Uterus (tissue), 4 donors: ENCODE results near the gene DPP10. TPM values are rescaled to one million over a fixed set of nuclear protein-coding genes. Genes with fewer than 3 reads are reported as not detected.

Experiments
- DNase-seq, 2 donors: peaks; one replicate each; pipeline ENCODE4 v3.0.0-alpha.2; 2019 to 2020
- H3K27ac ChIP-seq, 2 donors: fragments of 200-600 bp; sonication (generic); 1 replicate in 1 of 2; 2 replicates in 1 of 2; pipeline ENCODE4 v1.5.1; 2016 to 2018
- H3K27me3 ChIP-seq, 2 donors: fragments of 200-600 bp; sonication (generic); one replicate each; pipeline ENCODE4 v1.5.1; 2018 to 2019; ENCODE audit warnings: control low read depth in 1 of 2
- H3K36me3 ChIP-seq, 2 donors: fragments of 200-600 bp; sonication (generic); one replicate each; pipeline ENCODE4 v1.5.1; 2019; ENCODE audit warnings: control low read depth in 1 of 2
- H3K4me1 ChIP-seq, 2 donors: fragments of 200-600 bp; sonication (generic); one replicate each; pipeline ENCODE4 v1.5.1; 2018 to 2019; ENCODE audit warnings: control low read depth in 1 of 2
- H3K4me3 ChIP-seq, 2 donors: fragments of 200-600 bp; sonication (generic); 1 replicate in 1 of 2; 2 replicates in 1 of 2; pipeline ENCODE4 v1.5.1; 2018 to 2019; ENCODE audit warnings: mild to moderate bottlenecking in 1 of 2
- H3K9me3 ChIP-seq, 2 donors: fragments of 200-600 bp; sonication (generic); one replicate each; pipeline ENCODE4 v1.5.1; 2019; ENCODE audit warnings: control low read depth in 1 of 2
- CTCF ChIP-seq, 4 experiments: fragments of 200-600 bp in 2 of 4; fragments of 450-650 bp in 2 of 4; sonication (generic) in 2 of 4; IDR thresholded peaks; one replicate each; pipeline ENCODE4 v1.5.1; 2016 to 2019; ENCODE audit warnings: antibody characterized with exemption in 4 of 4, mild to moderate bottlenecking in 2 of 4, moderate library complexity in 1 of 4
- POLR2A ChIP-seq, 2 donors: fragments of 450-650 bp; IDR thresholded peaks; one replicate each; pipeline ENCODE4 v1.6.1; 2016; ENCODE audit warnings: antibody characterized with exemption in 2 of 2, mild to moderate bottlenecking in 1 of 2, moderate library complexity in 1 of 2
- intact Hi-C: fragments of 100-400 bp; cut with DNase I; formaldehyde crosslinking; loops from one replicate; pipeline ENCODE4 v1.15.1; 2023; ENCODE audit warnings: low total_unique reads
- total RNA-seq, 4 donors: library from RNA; depleted of rRNA in 3 of 4; stranded (reverse); fragments of >200 nt in 3 of 4; gene quantifications; one replicate each; pipeline versions ENCODE4 v1.1.0 to v1.2.4, GENCODE V29; 2014 to 2023
- donor health status: DM: yes; HTN: yes; CAD: no.

DPP10 gene
- total RNA-seq, 4 donors from 2014 or later: 33.0 TPM; not detected in 3

GRCh38 chr2:115603285-115603684, 1160.8 kb downstream of the DPP10 start:
- H3K4me1 ChIP-seq: no peaks in the 10 kb centered on the region

GRCh38 chr2:115606350-115606749, 1163.9 kb downstream of the DPP10 start:
- TF ChIP-seq POLR2A (IDR thresholded peaks at IDR 0.05) (no peak), CTCF (IDR thresholded peaks at IDR 0.05) (no peak)

More at GRCh38 chr2:115603285-115603684, 1160.8 kb downstream of the DPP10 start:
- DNase-seq: no peak
- H3K27me3 ChIP-seq: no peaks in the 10 kb centered on the region
- no peaks in the 10 kb centered on the region for H3K36me3 ChIP-seq
- no peak overlapping the region for H3K27ac ChIP-seq
- no peak for TF ChIP-seq CTCF (IDR thresholded peaks at IDR 0.05)
- no peak for TF ChIP-seq POLR2A (IDR thresholded peaks at IDR 0.05)
- intact Hi-C loops: no loop called here
- no peaks in the 10 kb centered on the region for H3K9me3 ChIP-seq
- H3K4me3 ChIP-seq: no peak overlapping the region

DNA sequence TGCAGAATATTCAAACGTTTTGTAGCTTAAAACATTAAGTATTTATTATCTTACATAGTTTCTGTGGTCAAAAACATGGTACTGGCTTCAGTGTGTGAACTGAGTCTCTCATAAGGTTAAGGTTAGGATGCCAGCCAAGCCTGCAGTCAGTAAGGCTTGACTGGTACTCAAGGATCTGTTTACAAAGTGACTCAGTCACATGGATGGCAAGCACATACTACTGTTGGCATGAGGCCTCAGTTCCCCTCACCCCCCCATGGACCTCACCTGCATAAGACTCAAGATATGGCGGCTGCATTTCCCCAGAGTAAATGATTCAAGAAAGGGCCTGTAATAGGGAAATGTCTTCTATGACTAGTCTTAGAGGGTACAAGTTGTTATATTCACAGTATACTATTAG, 1167.5 kb downstream of the DPP10 start:
- Histone ChIP-seq H3K27ac (no peak overlapping the region), H3K36me3 (no peaks in the 10 kb centered on the region), H3K9me3 (no peaks in the 10 kb centered on the region), H3K27me3 (no peaks in the 10 kb centered on the region), H3K4me1 (no peaks in the 10 kb centered on the region), H3K4me3 (no peak overlapping the region)
- TF ChIP-seq CTCF (IDR thresholded peaks at IDR 0.05) (no peak), POLR2A (IDR thresholded peaks at IDR 0.05) (no peak)
- no peak for DNase-seq
- intact Hi-C loops: no loop called here

More at GRCh38 chr2:115606350-115606749, 1163.9 kb downstream of the DPP10 start:
- no peak overlapping the region for H3K27ac ChIP-seq
- H3K4me3 ChIP-seq: no peak overlapping the region
- intact Hi-C loops: no loop called here
- no peak for DNase-seq
- no peaks in the 10 kb centered on the region for H3K27me3 ChIP-seq
- H3K9me3 ChIP-seq: no peaks in the 10 kb centered on the region
- no peaks in the 10 kb centered on the region for H3K4me1 ChIP-seq
- H3K36me3 ChIP-seq: no peaks in the 10 kb centered on the region

GRCh38 chr2:115610888-115611287, 1168.4 kb downstream of the DPP10 start:
- intact Hi-C loops: no loop called here

GRCh38 chr2:115624332-115624731, 1181.9 kb downstream of the DPP10 start:
- Histone ChIP-seq H3K27ac (no peak overlapping the region), H3K27me3 (no peaks in the 10 kb centered on the region), H3K4me3 (no peak overlapping the region), H3K4me1 (no peaks in the 10 kb centered on the region), H3K36me3 (no peaks in the 10 kb centered on the region), H3K9me3 (no peaks in the 10 kb centered on the region)
- TF ChIP-seq POLR2A (IDR thresholded peaks at IDR 0.05) (no peak), CTCF (IDR thresholded peaks at IDR 0.05) (no peak)
- DNase-seq: no peak
- intact Hi-C loops: no loop called here

More at GRCh38 chr2:115610888-115611287, 1168.4 kb downstream of the DPP10 start:
- TF ChIP-seq POLR2A (IDR thresholded peaks at IDR 0.05) (no peak), CTCF (IDR thresholded peaks at IDR 0.05) (no peak)
- Histone ChIP-seq H3K4me1 (no peaks in the 10 kb centered on the region), H3K9me3 (no peaks in the 10 kb centered on the region), H3K36me3 (no peaks in the 10 kb centered on the region), H3K27ac (no peak overlapping the region), H3K4me3 (no peak overlapping the region), H3K27me3 (no peaks in the 10 kb centered on the region)
- no peak for DNase-seq
